HG02970 (cell line): ENCODE data around the gene TMEM182.

ENCODE experiments used
- ATAC-seq: cut with Tn5 transposase; IDR thresholded peaks from one replicate; pipeline ENCODE4 v1.9.1; 2021; ENCODE audit warnings: mild to moderate bottlenecking, moderate library complexity, moderate number of reproducible peaks; ENCODE audit not compliant: unreplicated experiment, low FRiP score

The TMEM182 gene

DNA sequence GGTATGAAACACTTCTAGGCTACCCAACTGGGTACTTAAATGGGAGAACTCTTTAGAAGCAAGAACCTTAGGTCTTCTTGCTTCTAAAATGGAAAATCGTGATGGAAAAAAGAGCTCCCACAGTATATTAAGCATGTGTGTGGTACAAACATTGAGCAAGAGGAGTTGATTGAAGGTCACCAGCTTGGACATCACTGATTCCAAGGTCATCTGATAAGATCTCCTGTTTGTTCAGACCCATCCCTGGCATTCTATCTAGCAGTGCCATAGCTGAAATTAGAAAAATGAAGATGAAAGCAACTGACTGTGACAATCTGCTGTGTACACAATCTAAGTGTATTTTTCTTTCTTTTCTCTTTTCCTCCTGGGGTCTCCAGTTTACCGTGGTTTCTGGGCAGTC lies 35.7 kb downstream of the TMEM182 start:
- no peak for ATAC-seq

DNA sequence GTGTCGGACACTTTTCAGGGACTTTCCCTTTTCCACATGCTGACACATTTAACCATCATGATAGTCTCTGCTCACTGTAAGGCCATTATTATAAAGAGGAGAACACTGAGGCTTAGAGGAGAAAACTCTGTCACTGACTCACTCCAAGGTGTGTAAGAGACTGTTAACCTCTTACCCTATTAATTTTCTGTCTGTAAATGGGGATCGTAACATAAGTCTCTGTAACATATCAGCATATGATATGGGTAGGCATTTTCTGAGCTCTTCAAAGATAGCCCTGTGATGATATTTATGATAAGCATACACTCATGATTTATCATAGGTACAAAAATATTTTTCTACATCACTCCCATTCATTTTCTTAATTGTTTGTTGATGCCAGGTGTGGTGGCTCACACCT lies 36.4 kb downstream of the TMEM182 start:
- no peak for ATAC-seq

DNA sequence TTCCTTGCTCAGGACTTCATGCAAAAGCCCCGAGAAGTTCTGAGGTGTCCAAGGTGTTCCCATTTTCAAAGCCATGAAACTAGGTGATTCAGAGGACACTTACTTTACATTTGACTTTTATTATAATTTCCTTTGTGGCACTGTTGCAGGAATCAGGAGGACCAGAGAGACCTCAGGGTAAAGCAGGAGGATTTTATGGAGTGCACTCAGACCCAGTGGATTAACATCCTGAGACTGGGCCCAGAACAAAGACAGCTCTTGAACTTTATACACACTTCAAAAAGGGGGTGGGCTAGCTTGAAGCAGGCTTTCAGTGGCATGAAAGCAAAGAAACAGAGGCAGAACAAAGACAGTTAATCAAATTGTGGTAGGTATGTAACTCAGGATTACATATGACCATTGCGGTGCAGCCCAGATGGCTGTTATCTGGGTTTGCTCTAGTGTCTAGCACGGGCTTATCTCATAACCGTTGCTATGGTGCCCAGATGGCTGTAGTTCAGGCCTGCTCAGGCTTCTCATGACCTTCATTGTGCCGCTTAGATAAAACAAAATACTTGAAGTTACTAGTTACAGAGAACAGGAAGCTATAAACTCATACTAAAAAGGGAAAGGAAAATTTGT lies 39.4 kb downstream of the TMEM182 start:
- ATAC-seq = no peak

DNA sequence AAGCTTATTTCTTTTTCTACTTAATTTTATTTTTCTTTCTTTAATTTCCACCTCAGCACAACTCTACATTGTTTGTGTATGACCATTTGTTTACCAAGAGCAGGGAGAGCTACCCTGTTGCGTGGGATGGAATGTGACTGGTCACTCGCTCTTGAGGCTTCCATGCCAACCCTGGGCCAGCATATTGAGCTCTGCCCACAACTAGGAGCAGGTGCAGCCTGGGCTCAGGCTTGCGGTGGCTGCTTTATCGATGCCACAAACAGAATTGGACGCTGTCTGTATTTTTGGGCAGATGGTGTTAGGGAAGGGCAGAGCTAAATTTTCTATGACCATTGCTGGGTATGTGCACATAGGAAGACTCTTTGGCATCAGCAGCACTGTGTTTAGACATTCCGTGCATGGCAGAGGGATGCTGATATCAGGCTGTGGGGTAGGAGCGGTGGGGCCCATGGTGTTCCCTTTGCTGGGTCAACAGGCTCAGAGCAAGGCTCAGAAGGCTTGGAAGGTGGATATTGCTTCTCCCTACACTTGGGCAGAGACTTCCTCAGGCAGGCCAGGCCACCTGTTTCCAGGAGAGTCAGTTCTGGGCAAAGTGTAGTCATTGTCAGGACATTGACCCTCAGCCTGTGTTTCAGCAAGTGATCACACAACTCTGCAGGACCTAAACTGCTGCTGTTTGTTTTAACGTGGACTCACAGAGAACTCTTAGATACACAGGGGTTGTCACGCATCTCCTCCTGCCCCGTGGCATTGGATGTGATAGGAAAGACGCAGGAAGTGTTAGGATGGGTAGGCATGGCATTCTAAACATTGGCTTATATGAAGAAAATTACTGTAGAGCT lies 40.2 kb downstream of the TMEM182 start:
- ATAC-seq = no peak

DNA sequence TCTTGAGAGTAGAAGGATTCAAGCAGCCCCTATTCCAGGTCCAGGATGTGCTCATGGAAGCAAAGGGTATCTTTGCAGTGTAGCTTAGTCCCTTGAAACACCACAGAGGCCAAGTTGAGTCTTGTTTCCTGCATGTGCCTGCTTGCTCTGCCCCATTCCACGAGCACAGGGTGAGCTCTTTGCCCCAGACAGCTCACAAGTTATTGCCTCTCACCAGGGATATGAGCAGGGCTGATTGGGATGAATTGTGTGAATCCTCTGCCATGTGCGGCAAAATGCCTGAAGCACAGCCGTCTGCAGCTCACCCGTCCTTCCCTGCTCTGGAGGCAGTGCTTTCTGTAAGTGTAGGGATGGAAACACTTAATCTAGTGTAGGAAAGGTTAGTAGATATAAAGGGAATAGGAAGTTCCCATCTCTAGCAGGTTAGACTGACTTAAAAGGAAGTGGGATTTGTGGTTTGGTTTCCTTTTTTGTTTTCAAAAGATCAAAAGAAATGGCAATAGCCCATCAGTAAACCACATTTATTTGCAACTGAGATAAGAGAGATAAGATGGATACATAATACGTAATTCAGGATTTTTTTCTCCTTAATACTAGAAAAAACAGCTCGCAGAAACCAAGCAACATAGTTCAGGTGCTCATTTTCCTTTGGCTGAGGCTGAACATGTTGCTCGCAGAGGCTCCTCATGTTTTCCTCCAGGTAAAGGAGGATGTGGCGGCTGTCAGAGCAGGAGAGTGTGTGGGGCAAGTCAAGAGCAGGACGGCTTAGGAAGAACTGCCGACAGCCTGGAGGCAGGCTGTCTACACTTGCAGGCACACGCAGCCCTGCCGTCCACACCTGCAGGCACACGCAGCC lies 41.4 kb downstream of the TMEM182 start:
- ATAC-seq = no peak

DNA sequence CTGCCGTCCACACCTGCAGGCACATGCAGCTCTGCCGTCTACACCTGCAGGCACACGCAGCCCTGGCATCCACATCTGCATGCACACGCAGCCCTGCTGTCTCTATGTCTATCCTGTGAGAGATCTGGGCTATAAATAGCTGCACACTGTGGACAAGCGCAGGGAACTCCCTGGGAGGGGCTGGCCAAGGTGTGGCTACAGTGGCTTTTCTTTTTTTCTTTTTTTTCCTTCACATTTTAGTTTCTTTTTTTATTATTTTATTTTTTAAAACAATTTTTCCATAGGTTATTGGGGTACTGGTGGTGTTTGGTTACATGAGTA lies 42.0 kb downstream of the TMEM182 start:
- no peak for ATAC-seq

DNA sequence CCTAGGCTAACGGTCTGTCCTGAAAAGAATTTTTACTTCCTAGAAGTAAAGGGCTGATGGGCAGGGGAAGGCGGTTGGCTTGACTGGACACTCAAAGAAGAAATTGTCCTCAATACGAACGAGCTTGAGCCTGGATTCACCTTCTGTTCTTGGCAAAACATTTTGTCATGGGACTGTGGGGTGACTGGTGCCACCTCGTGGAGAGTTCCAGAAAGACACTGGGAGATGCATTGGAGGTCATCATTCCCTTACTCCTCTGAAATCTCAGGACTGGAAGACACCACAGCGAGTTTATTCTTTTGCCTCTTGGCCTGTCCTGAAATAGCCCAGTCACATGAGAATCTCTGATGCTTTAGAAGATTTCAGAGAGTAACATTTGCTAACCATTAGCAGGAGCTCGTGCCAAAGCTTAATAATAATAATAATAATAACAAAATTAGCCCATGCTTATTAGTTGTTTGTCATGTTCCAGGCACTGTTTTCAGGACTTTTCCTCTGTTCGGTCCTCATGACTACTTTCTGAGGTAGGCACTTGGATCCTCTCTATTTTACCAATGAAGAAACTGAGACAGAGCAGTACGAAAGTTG lies 44.5 kb downstream of the TMEM182 start:
- ATAC-seq = peak; percentile 67

DNA sequence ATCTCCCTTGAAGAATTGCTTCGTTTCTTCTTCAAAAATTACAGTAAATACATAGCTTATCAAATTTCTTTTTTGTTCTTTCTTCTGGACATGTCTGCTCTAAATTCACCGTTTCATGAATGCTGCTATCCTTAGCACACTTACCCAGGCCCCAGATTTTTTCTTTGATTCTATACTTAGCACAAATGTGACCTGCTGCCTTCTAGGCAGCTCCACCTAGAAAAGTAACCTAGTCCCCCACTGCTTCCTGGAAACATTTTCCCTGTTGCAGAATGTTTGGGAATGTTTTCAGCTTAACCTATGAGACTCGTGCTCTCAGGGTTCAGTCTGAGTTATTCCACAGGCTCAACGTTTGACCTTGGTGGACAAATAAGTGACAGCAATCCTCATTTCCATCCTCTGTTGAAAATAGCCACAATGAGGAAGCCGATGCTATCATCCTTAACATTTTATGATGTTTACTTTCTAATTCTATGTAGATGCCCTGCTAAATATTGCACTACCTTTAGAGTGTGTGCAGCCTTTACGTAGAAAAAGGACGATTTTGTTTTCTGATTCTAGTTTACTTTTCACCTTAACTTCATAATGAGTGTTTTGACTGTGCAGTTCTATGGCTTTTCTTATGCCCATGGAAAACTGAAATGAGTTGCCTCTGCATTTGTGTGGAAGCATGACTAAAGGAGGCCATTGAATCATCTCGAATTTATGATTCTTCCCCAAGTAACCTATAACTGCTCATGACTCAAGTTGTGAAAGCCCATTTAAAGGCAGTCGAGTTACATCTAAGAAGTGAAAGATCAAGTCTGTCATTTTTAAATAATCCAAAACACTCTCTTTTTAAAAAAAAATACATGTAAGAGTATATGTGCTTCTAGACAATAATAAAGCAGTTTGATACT lies 47.7 kb downstream of the TMEM182 start:
- ATAC-seq = no peak

DNA sequence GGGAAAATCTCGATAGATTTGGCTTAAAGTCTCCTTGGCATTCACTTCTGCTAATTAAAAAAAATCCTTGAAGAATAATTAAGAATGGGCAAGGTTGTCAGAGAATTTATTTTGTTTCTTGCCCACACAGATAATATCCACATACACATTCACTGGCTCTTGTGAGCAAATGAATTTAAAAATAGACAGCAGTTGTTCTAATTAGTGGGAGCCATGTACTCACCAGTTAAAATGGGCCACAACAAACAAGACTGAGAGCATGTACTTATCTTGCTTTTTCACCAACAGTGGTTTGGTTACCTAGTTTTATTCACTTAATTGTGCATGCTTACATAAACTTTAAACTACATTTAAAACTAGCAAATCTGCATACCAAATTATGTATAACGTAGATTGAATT lies 53.5 kb downstream of the TMEM182 start:
- no peak for ATAC-seq

DNA sequence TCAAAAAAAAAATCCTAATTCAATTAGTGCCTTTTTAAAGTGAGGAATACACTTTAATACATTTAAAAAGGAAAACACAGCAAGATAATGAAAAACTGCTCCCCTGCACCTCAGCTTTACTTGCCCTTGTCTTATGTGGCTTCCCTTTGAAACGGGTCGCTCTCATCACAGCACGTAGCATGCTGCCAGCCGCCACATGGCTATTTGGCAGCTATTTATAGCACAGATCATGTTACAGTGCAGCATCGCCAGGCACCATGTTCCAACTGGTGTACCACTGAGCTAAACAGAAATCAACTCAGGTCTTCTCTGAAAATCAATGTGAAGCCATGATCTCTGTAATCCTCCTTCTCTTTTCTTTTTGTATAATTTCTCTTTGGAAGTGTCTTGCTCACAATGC lies 65.1 kb downstream of the TMEM182 start:
- ATAC-seq = no peak

DNA sequence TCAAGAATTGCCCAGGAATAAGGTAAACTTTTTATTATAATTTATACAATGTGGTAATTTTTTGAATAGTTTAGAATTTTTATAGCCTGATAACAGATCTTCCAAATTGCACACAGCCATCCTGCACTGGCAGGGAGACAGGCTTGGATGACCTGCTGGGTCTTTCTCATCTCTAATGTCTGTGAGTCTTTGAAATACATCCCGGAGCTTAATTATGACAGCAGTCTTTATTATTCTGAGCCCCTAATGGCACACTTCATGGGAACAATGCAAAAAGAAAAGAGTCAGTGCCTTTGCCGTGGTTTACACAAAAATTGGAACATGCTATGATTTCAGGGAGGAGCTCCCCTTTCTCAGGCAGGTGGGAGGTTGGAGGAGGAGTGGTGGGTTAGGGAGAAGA lies 71.0 kb downstream of the TMEM182 start:
- no peak for ATAC-seq

DNA sequence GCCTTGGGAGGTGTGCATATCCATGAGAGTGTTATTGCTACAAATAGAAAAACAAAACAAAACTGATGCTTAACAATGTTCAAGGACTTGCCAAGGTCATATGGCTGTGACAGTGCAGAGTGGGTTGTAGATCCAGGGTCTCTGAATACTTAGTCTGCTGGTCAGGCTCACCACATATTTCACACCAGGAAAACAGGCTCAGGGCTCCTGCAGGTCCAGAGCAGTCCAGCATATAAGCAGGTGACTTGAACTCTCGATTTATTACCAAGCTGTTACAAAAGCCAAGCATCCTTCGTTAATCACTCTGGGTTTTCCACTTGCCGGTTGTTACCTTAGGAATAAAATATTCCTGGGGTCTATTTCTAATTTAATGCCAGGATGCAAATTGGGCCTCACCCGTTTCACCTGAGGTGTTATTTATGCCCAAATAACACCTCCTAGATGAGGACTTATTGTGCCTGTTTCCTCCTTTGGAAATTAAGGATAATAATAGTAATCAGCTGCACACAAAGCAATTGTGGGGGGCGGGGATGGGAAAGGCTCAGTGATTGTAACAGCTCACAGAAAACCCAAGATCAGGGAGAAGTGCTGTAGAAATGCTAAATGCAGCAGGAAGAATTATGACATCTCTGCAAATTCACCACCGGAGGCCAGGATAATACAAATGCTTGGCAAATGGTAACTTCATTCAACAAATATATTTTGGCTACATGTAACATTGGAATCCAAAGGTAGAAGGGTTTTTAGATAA lies 72.9 kb downstream of the TMEM182 start:
- ATAC-seq = no peak

DNA sequence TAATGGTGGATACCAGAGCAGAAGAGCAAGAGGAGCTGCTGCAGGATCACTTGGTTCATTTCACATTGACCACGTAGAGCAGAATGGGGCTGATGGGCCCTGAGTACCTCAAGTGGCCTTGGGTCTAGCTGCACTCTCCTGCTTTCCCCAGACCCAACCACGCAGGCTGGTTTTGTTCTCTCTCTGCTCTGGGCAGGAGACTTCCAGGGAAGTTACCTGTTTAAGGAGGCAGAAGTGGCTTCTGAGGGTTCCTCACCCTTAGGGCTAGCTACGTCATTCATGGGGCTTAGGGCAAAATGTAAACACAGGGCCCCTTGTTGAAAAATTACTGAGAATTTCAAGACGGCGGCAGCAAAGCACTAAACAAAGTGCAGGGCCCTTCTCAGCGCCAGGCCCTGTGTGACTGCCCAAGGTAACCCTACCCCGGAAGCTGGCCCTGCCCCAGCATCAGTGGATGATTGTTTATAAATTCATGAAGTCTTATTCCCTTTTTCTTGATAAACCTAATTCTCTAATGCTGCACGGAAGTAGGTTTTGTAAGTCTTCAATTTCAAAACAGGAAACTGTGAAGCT lies 75.9 kb downstream of the TMEM182 start:
- no peak for ATAC-seq

DNA sequence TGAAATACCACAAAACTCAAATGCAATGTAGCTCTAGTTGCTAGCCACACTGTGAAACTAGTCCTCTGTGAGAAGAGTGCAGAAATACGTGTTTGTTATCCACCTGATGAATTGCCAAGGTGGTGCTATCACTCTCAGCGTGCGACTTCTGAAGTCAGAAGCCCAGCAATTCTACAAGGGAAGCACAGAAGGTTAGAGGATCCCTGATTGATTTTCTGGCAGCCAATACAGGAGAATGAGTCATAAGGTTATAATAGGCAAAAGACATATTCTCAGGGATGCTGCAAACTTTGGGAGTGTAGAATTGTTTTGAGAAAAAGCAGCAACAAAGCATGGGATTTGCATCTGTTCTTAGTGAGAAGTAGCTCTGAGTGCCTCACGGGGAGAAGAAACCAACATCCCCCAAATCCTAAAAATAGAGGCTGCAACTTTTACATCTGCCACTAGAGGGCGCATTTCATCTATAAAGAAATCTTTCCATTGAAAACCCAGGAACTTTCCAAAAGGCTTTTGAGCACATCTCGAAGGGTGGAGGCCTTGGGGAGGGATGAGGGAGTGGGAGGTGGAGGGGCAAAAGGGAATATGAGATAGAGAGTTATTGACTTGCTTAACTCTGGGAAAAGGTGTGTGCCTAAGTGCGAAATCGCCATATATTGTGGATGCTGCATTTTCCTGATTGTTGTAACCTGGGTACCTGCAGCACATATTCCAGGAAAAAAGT lies 78.0 kb downstream of the TMEM182 start:
- no peak for ATAC-seq

DNA sequence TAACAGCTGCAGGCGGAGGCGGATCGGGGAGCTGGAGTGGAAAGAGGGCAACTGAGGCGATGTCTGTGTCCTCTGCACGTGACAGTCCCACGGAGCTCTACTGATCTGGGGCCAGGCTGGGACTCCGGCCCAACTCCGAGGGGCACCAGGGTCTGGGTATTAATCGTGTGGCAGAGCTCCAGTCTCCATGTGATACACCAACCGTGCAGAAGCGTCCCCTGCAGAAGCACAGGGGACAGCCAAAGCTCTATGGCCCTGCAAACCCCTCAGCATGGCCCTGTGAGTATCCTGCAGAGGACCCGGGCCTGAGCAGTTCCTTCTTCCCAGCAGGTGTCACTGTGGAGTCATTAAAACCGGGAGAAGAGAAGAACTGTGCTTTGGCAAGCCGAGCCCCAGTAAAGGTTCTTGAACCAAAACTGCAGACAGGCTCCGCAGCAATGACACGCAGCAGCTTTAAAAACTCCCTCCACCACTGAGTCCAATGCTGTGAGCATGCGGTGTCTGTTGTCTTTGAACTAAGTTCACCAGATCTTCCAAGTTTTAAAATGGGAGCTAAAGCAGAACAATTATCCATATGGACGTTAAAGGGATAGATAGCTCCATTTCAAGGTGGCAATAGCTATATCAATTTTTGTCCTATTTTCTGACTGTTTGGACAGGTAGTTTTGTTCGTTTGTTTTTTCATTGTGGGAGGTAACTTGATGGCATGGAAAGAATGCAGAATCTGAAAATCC lies 79.4 kb downstream of the TMEM182 start:
- ATAC-seq = no peak

DNA sequence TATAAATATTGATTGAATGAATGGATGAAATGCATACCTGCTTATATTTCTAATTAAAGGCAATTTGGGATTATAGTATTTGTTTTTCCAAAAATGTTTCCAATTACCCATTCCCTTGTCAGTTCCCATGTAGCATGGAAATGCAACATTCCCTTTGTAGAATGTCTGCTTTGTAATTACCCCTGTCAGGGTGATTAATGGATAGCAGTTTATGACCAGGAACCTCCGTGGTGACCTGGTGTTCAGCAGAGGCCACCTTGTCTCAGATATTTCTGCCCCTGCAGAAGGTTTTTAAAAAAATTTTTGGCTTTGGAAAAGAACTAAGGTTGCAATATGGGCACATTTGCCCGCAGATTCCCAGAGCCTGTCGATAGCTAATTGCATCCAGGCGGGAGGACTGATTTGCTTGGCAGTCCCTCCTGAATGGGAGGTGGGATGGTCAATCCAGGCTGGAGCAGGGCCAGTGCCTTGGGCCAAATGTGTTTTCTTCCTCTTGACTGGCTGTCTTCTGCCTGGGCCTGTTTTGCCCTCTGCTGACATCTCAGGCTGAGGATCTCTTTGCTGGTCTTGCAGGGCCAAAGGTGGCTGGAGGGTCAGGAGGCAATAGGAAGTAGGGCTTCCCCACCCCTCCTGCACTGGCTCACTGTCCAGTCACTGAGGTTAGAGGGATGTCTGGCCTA lies 82.1 kb downstream of the TMEM182 start:
- no peak for ATAC-seq

DNA sequence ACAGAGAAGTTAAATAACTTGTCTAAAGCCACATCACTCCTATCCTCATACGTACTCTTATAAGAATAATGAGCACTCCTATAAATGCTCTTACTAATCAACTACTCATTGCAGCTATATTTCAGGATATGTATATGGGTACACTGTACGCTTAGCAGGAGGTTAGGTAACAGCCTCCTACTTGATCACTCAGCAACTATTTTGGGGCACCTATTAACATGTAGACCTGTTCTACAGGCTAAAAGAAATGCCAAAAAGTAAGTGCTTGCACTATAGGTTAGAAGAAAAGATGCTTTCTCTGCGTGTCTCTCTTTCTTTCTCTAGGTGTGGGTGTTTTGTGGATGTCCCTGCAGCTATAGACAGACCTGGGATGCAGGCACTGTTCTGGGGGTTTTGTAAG lies 83.1 kb downstream of the TMEM182 start:
- no peak for ATAC-seq
